NCI-H2227 treated with DMSO at 0.1 percent for 48 hours (cell line): ENCODE data around the gene FEM1A.
"Not testable (repeated sequence)": the region's sequence is repeated elsewhere in the genome, so short reads cannot be mapped to it uniquely, and the experiment has no call there.

Experiments
- DNase-seq: peaks from one replicate; lab custom pipeline; 2025; lab: John Stamatoyannopoulos, UW

Gene FEM1A

GRCh38 chr19:4791183-4792018 is at the start of gene FEM1A:
Gene FEM1A, plus strand, starts transcription at chr19:4791734. Its CDS starts 121 bp downstream, at chr19:4791855.
- DNase-seq: peak; percentile 97

GRCh38 chr19:4742723-4743646 is 48.5 kb upstream of the FEM1A start:
- peak; percentile 89 for DNase-seq

GRCh38 chr19:4744451-4745174 is 46.9 kb upstream of the FEM1A start:
- DNase-seq: peak; percentile 17

- DNase-seq: not testable (repeated sequence)
These were observed 46.4 kb upstream of the FEM1A start for GRCh38 chr19:4745175-4745574.

GRCh38 chr19:4745986-4746385 is 45.5 kb upstream of the FEM1A start:
- peak; percentile 38 for DNase-seq

GRCh38 chr19:4748185-4748584 is 43.3 kb upstream of the FEM1A start:
- DNase-seq: no peak

GRCh38 chr19:4748589-4748988 is 42.9 kb upstream of the FEM1A start:
- no peak for DNase-seq

- DNase-seq: peak; percentile 66
These were observed 41.5 kb upstream of the FEM1A start for GRCh38 chr19:4749870-4750590.

GRCh38 chr19:4754248-4754647 is 37.3 kb upstream of the FEM1A start:
- peak; percentile 39 for DNase-seq

GRCh38 chr19:4755459-4755858 is 36.1 kb upstream of the FEM1A start:
- no peak for DNase-seq

GRCh38 chr19:4758082-4758481 is 33.5 kb upstream of the FEM1A start:
- DNase-seq: no peak

GRCh38 chr19:4758659-4759058 is 32.9 kb upstream of the FEM1A start:
- no peak for DNase-seq

GRCh38 chr19:4759388-4760284 is 31.9 kb upstream of the FEM1A start:
- DNase-seq: peak; percentile 93

- no peak for DNase-seq
These were observed 31.3 kb upstream of the FEM1A start for GRCh38 chr19:4760285-4760650.

GRCh38 chr19:4763021-4763420 is 28.5 kb upstream of the FEM1A start:
- DNase-seq: no peak

- no peak for DNase-seq
These were observed 27.2 kb upstream of the FEM1A start for GRCh38 chr19:4764393-4764660.

- DNase-seq: peak; percentile 88
These were observed 22.4 kb upstream of the FEM1A start for GRCh38 chr19:4768934-4769777.

- peak; percentile 22 for DNase-seq
These were observed 19.0 kb upstream of the FEM1A start for GRCh38 chr19:4772566-4772965.

- no peak for DNase-seq
These were observed 18.4 kb upstream of the FEM1A start for GRCh38 chr19:4773047-4773640.
